ENCODE results near the gene SLC25A22.
A peak's percentile ranks its signal among the peaks of the same experiment; 100 is the strongest.

Gene SLC25A22

DNA sequence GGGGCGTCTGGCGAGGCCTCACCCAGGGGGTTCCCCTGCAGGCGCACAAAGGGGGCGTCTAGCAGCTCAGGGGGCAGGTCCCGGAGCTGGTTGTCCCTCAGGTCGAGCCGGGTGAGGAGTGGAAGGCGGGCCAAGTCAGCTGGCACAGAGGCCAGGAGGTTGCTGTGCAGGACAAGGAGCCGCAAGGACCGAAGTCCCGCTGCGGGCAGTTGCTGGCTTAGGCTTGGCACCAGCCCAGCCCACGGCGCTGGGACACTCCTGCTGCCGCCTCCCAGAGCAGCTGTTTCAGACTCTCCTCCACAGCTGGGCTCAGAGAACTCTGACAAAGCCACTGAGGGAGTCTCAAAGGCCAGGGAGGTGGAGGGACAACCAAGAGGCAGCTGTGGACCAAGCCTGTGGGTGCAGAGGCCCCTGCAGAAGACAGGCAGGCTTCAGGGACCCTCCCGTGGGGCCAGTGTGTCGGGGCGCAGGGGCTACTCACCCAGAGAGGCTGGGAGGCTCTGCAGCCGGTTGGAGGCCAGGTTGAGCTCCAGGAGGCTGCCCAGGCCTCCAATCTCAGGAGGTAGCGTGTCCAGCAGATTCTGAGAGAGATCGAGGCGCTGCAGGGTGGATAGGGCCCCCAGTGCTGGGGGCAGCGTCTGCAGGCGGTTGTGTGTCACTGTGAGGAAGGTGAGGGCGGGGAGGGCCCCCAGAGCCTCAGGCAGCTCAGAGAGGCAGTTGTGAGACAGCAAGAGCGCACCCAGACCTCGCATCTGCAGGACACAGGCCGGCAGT, 4.8 kb upstream of the SLC25A22 start:
- no peak for DNase-seq

- DNase-seq, result no peak
Observed at GRCh38 chr11:802018-802617, 4.0 kb upstream of the SLC25A22 start.

- no peak for DNase-seq
Observed at GRCh38 chr11:801097-801780, 3.2 kb upstream of the SLC25A22 start.

GRCh38 chr11:800473-800872, 2.4 kb upstream of the SLC25A22 start:
- DNase-seq, result no peak

- DNase-seq, result no peak
Observed at GRCh38 chr11:799641-800316, 1.7 kb upstream of the SLC25A22 start.

- DNase-seq, result peak; percentile 75
Observed at GRCh38 chr11:797296-798092, 587 bp downstream of the SLC25A22 start.

GRCh38 chr11:796565-797295, 1.4 kb downstream of the SLC25A22 start:
- DNase-seq, result no peak

- DNase-seq, result peak; percentile 71
Observed at GRCh38 chr11:795634-796564, 2.2 kb downstream of the SLC25A22 start.

- no peak for DNase-seq
Observed at GRCh38 chr11:794766-795633, 3.1 kb downstream of the SLC25A22 start.

- no peak for DNase-seq
Observed at GRCh38 chr11:794013-794765, 3.9 kb downstream of the SLC25A22 start.

DNA sequence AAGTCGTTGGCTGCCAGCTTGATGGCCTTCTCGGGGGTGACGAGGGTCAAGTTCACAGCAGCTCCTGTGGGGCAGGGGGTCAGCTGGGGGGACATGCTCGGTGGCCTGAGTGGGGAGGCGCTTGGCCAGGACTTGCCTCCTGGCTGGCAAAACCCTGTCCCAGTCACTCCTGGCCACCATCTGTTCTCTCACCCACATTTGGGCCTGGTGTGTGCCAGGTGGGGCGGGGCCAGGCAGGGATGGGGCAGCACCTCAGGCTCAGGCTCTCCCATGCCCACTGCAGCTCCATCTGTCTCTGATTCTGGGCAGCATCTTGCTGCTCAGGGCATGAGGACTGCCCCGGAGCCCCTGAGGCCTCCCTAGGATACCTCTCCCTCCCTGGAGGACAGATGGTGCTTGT, 4.5 kb downstream of the SLC25A22 start:
- no peak for DNase-seq

DNA sequence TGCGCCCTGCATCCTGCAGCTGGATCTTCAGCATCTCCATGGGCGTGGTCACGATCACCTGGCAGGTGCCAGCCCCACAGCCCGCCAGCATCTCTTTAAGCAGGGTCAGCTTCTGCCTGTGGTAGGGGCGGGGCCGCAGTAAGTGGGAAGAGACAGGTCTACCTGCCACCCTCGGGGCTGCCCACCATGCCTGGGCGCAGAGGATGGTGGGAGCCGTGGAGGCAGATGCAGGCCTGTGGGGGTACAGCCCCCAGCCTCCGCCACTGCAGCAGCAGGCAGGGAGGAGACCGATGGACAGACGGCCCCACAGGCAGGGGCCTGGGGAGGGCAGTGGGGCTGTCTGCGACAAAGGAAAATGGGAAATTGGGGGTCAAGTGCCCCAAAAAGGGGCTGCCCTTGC, 5.2 kb downstream of the SLC25A22 start:
- DNase-seq, result no peak

DNA sequence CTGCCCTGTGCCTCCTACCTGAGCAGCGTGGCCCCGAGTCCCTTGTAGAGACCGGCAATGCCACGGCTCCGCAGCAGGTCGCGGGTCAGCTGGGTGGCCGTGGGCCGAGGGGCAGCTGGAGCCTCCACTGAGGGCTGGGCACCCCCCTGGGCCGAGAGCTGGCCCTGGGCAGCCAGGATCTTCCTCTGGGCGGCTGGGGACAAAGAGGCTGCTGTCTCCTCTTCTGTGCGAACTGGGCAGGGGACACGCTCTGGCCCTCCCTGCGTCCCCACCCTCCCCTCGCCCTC, 5.6 kb downstream of the SLC25A22 start:
- DNase-seq, result no peak

- no peak for DNase-seq
Observed at GRCh38 chr11:791658-792534, 6.2 kb downstream of the SLC25A22 start.

DNA sequence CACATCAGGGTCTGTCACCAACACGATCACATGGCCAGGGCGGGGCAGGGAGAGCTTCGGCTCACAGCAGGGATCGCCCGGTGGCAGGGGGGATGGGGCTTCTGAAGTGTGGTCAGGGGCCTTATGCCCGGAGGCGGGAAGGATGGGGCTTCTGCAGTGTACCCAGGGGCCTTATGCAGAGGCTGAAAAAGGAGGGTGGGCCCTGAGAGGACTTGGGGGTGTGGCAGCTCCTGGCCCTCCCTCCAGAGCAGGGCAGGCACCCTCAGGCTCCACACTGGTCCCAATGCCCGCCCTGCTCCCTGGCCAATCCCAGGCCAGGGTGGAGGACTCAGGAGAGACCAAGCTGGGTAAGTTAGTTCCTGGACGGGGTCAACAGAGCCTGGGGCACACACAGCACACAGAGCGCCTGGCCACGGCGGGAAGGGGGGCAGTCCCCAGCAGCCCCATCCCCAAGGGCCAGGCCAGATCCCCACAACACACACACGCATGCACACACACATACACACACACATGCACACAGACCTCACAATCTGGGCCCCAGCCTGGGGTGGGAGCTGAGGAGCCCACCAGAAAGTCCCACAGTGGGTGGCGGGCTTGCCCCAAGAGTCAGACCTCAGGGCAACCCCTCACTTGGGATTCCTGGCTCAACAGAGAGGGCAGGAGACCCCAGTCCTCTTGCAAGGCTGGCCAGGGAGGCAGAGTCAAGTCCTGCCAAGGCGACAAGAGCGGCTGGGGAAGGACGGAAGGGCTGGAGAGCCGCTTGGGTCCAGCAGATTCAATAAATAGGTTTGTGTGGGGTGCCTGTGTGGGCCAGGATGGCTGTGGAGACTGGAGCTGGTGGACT, 7.1 kb downstream of the SLC25A22 start:
- DNase-seq, result no peak

- no peak for DNase-seq
Observed at GRCh38 chr11:789943-790342, 8.1 kb downstream of the SLC25A22 start, which contains the start of gene CEND1. Gene CEND1 (minus strand): TSS chr11:790090. CDS start chr11:788576, 1,514 bp downstream.

All from effector CD4-positive, alpha-beta T cell (primary cell).